Panc1 (cell line): ENCODE data around the gene TRIM28.

ENCODE experiments used
- POLR2AphosphoS5 ChIP-seq: IDR thresholded peaks from 2 replicates; pipeline ENCODE4 v1.6.1; 2012; ENCODE audit warnings: mild to moderate bottlenecking, low read depth, low read length, moderate library complexity
- TF ChIP-seq, protein P1 (sequence below), 2 experiments: IDR thresholded peaks; 2 replicates each; pipeline ENCODE4 v1.6.1; 2011 to 2012; ENCODE audit warnings: low read depth in 2 of 2, control low read depth in 1 of 2, low read length in 1 of 2, mild to moderate bottlenecking in 1 of 2, moderate library complexity in 1 of 2; ENCODE audit not compliant: insufficient read depth in 1 of 2
- TF ChIP-seq, protein P2 (sequence below): fragments of 450-650 bp; IDR thresholded peaks from 2 replicates; pipeline ENCODE4 v1.5.1; 2017; ENCODE audit warnings: mild to moderate bottlenecking

DNA sequence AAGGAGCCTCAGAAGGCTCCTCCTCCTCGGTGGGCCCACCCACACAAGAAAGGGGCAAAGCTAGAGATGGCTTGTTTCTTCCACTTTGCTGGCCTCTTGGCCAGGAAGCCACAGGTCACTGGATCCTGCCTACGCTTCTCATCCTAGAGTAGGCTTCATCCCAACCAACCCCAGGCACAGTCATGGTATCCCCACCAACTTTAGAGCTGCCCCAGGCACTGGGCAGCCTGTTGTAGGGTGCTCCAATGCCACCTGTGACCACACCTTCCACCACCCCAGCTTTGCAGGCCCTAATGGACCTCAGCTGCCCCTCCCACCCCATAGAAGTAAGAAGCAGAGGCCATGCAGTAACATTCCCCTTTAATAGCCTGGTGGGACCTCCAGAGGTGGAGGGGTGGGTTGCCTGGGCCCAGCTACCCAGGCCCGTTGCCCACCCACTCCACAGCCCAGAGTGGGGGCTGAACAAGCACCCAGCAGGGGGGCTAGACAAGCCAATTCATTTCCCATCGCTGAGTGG, 11.6 kb downstream of the TRIM28 start:
- TF ChIP-seq, protein P1, sequence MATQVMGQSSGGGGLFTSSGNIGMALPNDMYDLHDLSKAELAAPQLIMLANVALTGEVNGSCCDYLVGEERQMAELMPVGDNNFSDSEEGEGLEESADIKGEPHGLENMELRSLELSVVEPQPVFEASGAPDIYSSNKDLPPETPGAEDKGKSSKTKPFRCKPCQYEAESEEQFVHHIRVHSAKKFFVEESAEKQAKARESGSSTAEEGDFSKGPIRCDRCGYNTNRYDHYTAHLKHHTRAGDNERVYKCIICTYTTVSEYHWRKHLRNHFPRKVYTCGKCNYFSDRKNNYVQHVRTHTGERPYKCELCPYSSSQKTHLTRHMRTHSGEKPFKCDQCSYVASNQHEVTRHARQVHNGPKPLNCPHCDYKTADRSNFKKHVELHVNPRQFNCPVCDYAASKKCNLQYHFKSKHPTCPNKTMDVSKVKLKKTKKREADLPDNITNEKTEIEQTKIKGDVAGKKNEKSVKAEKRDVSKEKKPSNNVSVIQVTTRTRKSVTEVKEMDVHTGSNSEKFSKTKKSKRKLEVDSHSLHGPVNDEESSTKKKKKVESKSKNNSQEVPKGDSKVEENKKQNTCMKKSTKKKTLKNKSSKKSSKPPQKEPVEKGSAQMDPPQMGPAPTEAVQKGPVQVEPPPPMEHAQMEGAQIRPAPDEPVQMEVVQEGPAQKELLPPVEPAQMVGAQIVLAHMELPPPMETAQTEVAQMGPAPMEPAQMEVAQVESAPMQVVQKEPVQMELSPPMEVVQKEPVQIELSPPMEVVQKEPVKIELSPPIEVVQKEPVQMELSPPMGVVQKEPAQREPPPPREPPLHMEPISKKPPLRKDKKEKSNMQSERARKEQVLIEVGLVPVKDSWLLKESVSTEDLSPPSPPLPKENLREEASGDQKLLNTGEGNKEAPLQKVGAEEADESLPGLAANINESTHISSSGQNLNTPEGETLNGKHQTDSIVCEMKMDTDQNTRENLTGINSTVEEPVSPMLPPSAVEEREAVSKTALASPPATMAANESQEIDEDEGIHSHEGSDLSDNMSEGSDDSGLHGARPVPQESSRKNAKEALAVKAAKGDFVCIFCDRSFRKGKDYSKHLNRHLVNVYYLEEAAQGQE (IDR thresholded peaks at IDR 0.05; ENCODE audit: insufficient read depth in 1 of 2, low read depth in 2 of 2, low read length in 1 of 2): no peak
- TF ChIP-seq, protein P2, sequence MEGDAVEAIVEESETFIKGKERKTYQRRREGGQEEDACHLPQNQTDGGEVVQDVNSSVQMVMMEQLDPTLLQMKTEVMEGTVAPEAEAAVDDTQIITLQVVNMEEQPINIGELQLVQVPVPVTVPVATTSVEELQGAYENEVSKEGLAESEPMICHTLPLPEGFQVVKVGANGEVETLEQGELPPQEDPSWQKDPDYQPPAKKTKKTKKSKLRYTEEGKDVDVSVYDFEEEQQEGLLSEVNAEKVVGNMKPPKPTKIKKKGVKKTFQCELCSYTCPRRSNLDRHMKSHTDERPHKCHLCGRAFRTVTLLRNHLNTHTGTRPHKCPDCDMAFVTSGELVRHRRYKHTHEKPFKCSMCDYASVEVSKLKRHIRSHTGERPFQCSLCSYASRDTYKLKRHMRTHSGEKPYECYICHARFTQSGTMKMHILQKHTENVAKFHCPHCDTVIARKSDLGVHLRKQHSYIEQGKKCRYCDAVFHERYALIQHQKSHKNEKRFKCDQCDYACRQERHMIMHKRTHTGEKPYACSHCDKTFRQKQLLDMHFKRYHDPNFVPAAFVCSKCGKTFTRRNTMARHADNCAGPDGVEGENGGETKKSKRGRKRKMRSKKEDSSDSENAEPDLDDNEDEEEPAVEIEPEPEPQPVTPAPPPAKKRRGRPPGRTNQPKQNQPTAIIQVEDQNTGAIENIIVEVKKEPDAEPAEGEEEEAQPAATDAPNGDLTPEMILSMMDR: no peak
- TF ChIP-seq POLR2AphosphoS5: no peak
